GM21515 (cell line): ENCODE data around the gene CLNK.
A peak's percentile ranks its signal among the peaks of the same experiment; 100 is the strongest.

ENCODE experiments used
- ATAC-seq: cut with Tn5 transposase; IDR thresholded peaks from one replicate; pipeline ENCODE4 v1.9.1; 2021; ENCODE audit not compliant: unreplicated experiment

CLNK gene

GRCh38 chr4:10684631-10685030 is at the start of gene CLNK:
CLNK (minus strand) TSS chr4:10684768; CDS start chr4:10667869, 16,899 bp downstream.
- peak; percentile 87 for ATAC-seq

- ATAC-seq, result no peak
Observed at GRCh38 chr4:10733481-10734062, 49.0 kb upstream of the CLNK start.

- ATAC-seq, result no peak
Observed at GRCh38 chr4:10732914-10733415, 48.4 kb upstream of the CLNK start.

GRCh38 chr4:10732235-10732913 is 47.8 kb upstream of the CLNK start:
- no peak for ATAC-seq

- ATAC-seq, result no peak
Observed at GRCh38 chr4:10731690-10732089, 47.1 kb upstream of the CLNK start.

GRCh38 chr4:10731162-10731561 is 46.6 kb upstream of the CLNK start:
- ATAC-seq, result no peak

GRCh38 chr4:10730590-10730989 is 46.0 kb upstream of the CLNK start:
- peak; percentile 67 for ATAC-seq

GRCh38 chr4:10730019-10730418 is 45.5 kb upstream of the CLNK start:
- peak; percentile 39 for ATAC-seq

GRCh38 chr4:10729366-10729765 is 44.8 kb upstream of the CLNK start:
- ATAC-seq, result no peak

- no peak for ATAC-seq
Observed at GRCh38 chr4:10728016-10728415, 43.4 kb upstream of the CLNK start.

GRCh38 chr4:10727140-10727880 is 42.7 kb upstream of the CLNK start:
- ATAC-seq, result no peak

GRCh38 chr4:10722957-10723356 is 38.4 kb upstream of the CLNK start:
- ATAC-seq, result peak; percentile 91

- ATAC-seq, result no peak
Observed at GRCh38 chr4:10721616-10722015, 37.0 kb upstream of the CLNK start.

GRCh38 chr4:10716163-10716562 is 31.6 kb upstream of the CLNK start:
- ATAC-seq, result no peak

GRCh38 chr4:10715696-10716095 is 31.1 kb upstream of the CLNK start:
- no peak for ATAC-seq

GRCh38 chr4:10715135-10715534 is 30.6 kb upstream of the CLNK start:
- no peak for ATAC-seq

- ATAC-seq, result no peak
Observed at GRCh38 chr4:10713591-10713990, 29.0 kb upstream of the CLNK start.

GRCh38 chr4:10706236-10706635 is 21.7 kb upstream of the CLNK start:
- ATAC-seq, result no peak

GRCh38 chr4:10704430-10704810 is 19.9 kb upstream of the CLNK start:
- no peak for ATAC-seq

GRCh38 chr4:10703766-10704429 is 19.3 kb upstream of the CLNK start:
- no peak for ATAC-seq

GRCh38 chr4:10703156-10703555 is 18.6 kb upstream of the CLNK start:
- ATAC-seq, result no peak
